ENCODE data around the gene PLD3. TPM values are rescaled to one million over a fixed set of nuclear protein-coding genes. Genes with fewer than 3 reads are reported as not detected.
A peak's percentile ranks its signal among the peaks of the same experiment; 100 is the strongest.

Gene PLD3, protein sequence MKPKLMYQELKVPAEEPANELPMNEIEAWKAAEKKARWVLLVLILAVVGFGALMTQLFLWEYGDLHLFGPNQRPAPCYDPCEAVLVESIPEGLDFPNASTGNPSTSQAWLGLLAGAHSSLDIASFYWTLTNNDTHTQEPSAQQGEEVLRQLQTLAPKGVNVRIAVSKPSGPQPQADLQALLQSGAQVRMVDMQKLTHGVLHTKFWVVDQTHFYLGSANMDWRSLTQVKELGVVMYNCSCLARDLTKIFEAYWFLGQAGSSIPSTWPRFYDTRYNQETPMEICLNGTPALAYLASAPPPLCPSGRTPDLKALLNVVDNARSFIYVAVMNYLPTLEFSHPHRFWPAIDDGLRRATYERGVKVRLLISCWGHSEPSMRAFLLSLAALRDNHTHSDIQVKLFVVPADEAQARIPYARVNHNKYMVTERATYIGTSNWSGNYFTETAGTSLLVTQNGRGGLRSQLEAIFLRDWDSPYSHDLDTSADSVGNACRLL
- polyA plus RNA-seq (2013, experiment 1 of 2), result 175 TPM
- 166 TPM for polyA plus RNA-seq (2013, experiment 2 of 2)

DNA sequence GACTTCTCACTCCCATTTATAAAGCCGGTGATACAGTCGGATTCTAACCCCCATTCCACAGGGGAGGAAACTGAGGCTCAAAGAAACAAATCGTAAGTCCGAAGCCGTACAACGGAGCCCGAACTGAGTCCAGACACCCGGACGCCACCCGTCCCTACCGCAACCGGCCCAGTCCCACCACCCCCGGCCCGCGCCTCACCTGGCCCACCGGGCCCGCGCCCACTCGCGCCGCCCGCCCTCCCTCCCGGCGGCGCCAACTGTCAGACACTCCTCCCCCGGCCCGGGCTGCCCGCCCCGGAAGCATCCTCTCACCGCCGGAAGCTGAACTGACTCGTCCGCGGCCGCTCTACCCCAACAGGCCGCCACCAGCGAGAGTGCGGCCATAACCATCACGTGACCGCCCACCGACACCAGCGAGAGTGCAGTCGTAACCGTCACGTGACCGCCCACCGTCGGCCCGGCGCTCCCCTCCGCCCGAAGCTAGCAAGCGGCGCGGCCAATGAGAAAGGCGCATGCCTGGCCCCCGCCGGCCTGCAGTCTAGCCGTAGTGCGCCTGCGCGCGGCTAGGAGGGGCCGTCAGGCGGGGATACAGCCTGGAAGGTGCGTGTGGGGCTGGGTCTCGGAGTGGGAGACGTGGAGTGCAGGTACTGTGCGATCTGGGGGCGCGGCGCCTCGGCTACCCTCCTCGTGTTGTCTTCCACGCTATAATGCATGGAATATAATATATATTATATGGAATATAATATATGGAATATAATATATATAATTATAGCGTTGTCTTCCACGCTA lies at the start of gene PLD3, which contains the start of gene C19orf47:
PLD3 (plus strand) TSS at position 571 of the 789 bp plus-strand sequence. CDS start 17,789 bp downstream, outside the sequence.
C19orf47 (minus strand) TSS at position 273 of the 789 bp plus-strand sequence. CDS start 6,540 bp downstream, outside the sequence.
- Histone ChIP-seq H3K79me1 (ENCODE audit: low read depth, low read length) (peaks cover 3% of the 10 kb centered on the region), H3K18ac (ENCODE audit: low read length) (peak within 1 kb of the TSS; percentile 54), H2BK15ac (ENCODE audit: low read length) (no peak within 1 kb of the TSS), H3K4me1 (ENCODE audit: control insufficient read depth in 2 of 2, insufficient read depth in 1 of 2, low read depth in 1 of 2, low read length in 2 of 2) (peaks cover 5 to 8% of the 10 kb centered on the region in 2 donors), H3K23ac (ENCODE audit: low read depth, low read length, poor library complexity) (peak within 1 kb of the TSS; percentile 87), H3K4ac (ENCODE audit: low read length) (no peak within 1 kb of the TSS), H3K4me2 (ENCODE audit: insufficient read depth, low read length, poor library complexity, severe bottlenecking) (peak within 1 kb of the TSS; percentile 74), H4K91ac (ENCODE audit: low read depth, low read length, poor library complexity) (no peak within 1 kb of the TSS), H2AK5ac (ENCODE audit: low read depth, low read length) (no peak within 1 kb of the TSS), H2AFZ (ENCODE audit: low read length) (peak within 1 kb of the TSS; percentile 88), H3K36me3 (replicated peaks in 1 of 2; ENCODE audit: control insufficient read depth in 2 of 2, insufficient read depth in 2 of 2, low read length in 2 of 2) (peaks cover 0 to 7% of the 10 kb centered on the region in 2 donors), H2BK5ac (ENCODE audit: low read length) (no peak within 1 kb of the TSS), H3K4me3 (ENCODE audit: low read length in 2 of 2) (peak within 1 kb of the TSS; percentile 54 to 96), H3K27ac (replicated peaks; ENCODE audit: low read length) (no peak within 1 kb of the TSS), H3K9ac (ENCODE audit: low read depth, low read length, poor library complexity) (peak within 1 kb of the TSS; percentile 50), H2BK12ac (ENCODE audit: low read length) (no peak within 1 kb of the TSS), H2BK120ac (ENCODE audit: low read depth, low read length) (no peak within 1 kb of the TSS), H3K27me3 (ENCODE audit: control insufficient read depth in 3 of 3, insufficient read depth in 3 of 3, low read depth in 1 of 3, low read length in 3 of 3) (no peaks in the 10 kb centered on the region), H3K9me3 (replicated peaks in 1 of 2; ENCODE audit: control insufficient read depth in 2 of 2, insufficient read depth in 1 of 2, low read depth in 1 of 2, low read length in 2 of 2) (no peaks in the 10 kb centered on the region), H3K14ac (ENCODE audit: low read length) (no peak within 1 kb of the TSS), H4K8ac (ENCODE audit: low read depth, low read length) (no peak within 1 kb of the TSS)
- DNase-seq (ENCODE audit: low spot score), result peak; percentile 97
- no CpG with 5 or more reads among the region's 77 CpGs for WGBS, 2 donors (ENCODE audit: extremely low coverage in 2 of 2, insufficient read length in 2 of 2, insufficient replicate concordance in 1 of 2)

DNA sequence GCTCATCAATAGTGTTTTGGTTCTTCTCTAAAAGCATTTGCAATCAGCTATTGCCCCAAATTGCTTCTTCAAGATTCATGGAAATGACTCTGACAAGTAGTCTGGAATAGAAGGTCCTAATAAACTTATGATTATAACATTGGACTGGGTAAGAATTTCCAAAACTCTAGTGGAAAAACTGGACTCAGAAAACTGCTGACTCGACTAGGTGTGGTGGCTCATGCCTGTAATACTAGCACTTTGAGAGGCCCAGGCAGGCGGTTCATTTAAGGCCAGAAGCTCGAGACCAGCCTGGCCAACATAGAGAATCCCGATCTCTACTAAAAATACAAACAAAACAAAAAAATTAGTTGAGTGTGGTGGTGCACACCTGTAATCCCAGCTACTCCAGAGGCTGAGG lies 47.8 kb upstream of the PLD3 start:
- H3K9ac ChIP-seq (ENCODE audit: low read depth, low read length, poor library complexity), result no peak overlapping the region
- no peak overlapping the region for H4K8ac ChIP-seq (ENCODE audit: low read depth, low read length)
- DNase-seq (ENCODE audit: low spot score), result no peak

DNA sequence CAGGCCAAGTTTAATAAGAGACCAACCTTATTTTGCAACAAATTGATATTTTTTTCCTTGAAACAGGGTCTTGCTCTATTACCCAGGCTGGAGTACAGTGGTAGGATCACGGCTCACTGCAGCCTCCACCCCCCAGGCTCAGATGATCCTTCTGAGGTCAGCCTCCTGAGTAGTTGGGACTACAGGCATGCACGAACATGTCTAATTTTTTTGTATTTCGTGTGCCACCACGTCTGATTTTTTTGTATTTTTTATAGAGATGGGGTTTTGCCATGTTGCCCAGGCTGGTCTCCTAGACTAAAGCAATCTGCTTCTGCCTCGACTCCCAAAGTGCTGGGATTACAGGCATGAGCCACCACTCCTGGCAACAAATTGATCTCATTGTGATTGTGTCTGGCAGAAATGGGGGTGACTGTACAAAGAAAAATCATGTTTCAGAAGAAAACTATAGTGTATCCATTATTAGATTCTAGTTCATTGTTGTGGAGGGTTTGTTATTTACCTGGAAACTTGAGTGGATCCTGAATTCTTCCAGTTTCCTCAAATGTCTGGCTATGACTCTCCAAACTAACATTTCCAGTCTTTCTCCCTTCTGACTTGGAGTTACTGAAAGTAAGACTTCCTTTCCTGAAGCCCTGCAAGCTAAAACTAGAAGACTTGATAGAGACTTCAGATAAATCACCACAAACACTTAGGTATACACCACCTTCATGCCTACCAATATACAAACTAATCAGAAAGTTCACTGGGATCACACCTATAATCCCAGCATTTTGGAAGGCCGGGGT lies 46.1 kb upstream of the PLD3 start:
- H3K4me2 ChIP-seq (ENCODE audit: insufficient read depth, low read length, poor library complexity, severe bottlenecking), result no peak overlapping the region
- no peak overlapping the region for H4K8ac ChIP-seq (ENCODE audit: low read depth, low read length)
- H4K91ac ChIP-seq (ENCODE audit: low read depth, low read length, poor library complexity), result no peak overlapping the region
- no peak overlapping the region for H3K18ac ChIP-seq (ENCODE audit: low read length)
- no peak overlapping the region for H2BK5ac ChIP-seq (ENCODE audit: low read length)
- no peaks in the 10 kb centered on the region for H3K4me1 ChIP-seq (ENCODE audit: control insufficient read depth in 2 of 2, insufficient read depth in 1 of 2, low read depth in 1 of 2, low read length in 2 of 2)
- no peak overlapping the region for H3K27ac ChIP-seq (replicated peaks; ENCODE audit: low read length)
- H3K23ac ChIP-seq (ENCODE audit: low read depth, low read length, poor library complexity), result no peak overlapping the region
- H2BK15ac ChIP-seq (ENCODE audit: low read length), result no peak overlapping the region
- no peaks in the 10 kb centered on the region for H3K27me3 ChIP-seq (ENCODE audit: control insufficient read depth in 3 of 3, insufficient read depth in 3 of 3, low read depth in 1 of 3, low read length in 3 of 3)
- no peaks in the 10 kb centered on the region for H3K79me1 ChIP-seq (ENCODE audit: low read depth, low read length)
- H2BK12ac ChIP-seq (ENCODE audit: low read length), result no peak overlapping the region
- H3K4ac ChIP-seq (ENCODE audit: low read length), result no peak overlapping the region
- no peaks in the 10 kb centered on the region for H3K36me3 ChIP-seq (replicated peaks in 1 of 2; ENCODE audit: control insufficient read depth in 2 of 2, insufficient read depth in 2 of 2, low read length in 2 of 2)
- no peak overlapping the region for H2AFZ ChIP-seq (ENCODE audit: low read length)
- no peak for DNase-seq (ENCODE audit: low spot score)
- H3K9ac ChIP-seq (ENCODE audit: low read depth, low read length, poor library complexity), result no peak overlapping the region
- WGBS, 2 donors (ENCODE audit: extremely low coverage in 2 of 2, insufficient read length in 2 of 2, insufficient replicate concordance in 1 of 2), result no CpG with 5 or more reads among the region's 6 CpGs
- H2AK5ac ChIP-seq (ENCODE audit: low read depth, low read length), result no peak overlapping the region
- no peaks in the 10 kb centered on the region for H3K9me3 ChIP-seq (replicated peaks in 1 of 2; ENCODE audit: control insufficient read depth in 2 of 2, insufficient read depth in 1 of 2, low read depth in 1 of 2, low read length in 2 of 2)
- H2BK120ac ChIP-seq (ENCODE audit: low read depth, low read length), result no peak overlapping the region
- no peak overlapping the region for H3K14ac ChIP-seq (ENCODE audit: low read length)
- no peak overlapping the region for H3K4me3 ChIP-seq (ENCODE audit: low read length in 2 of 2)

More for the DNA sequence above, 47.8 kb upstream of the PLD3 start:
- no peak overlapping the region for H4K91ac ChIP-seq (ENCODE audit: low read depth, low read length, poor library complexity)
- no peak overlapping the region for H2BK120ac ChIP-seq (ENCODE audit: low read depth, low read length)
- no peak overlapping the region for H3K23ac ChIP-seq (ENCODE audit: low read depth, low read length, poor library complexity)
- no peak overlapping the region for H2AFZ ChIP-seq (ENCODE audit: low read length)
- H3K14ac ChIP-seq (ENCODE audit: low read length), result no peak overlapping the region
- no peak overlapping the region for H3K4ac ChIP-seq (ENCODE audit: low read length)
- no peak overlapping the region for H2BK15ac ChIP-seq (ENCODE audit: low read length)
- H3K27me3 ChIP-seq (ENCODE audit: control insufficient read depth in 3 of 3, insufficient read depth in 3 of 3, low read depth in 1 of 3, low read length in 3 of 3), result no peaks in the 10 kb centered on the region
- no peak overlapping the region for H2AK5ac ChIP-seq (ENCODE audit: low read depth, low read length)
- H3K36me3 ChIP-seq (replicated peaks in 1 of 2; ENCODE audit: control insufficient read depth in 2 of 2, insufficient read depth in 2 of 2, low read length in 2 of 2), result no peaks in the 10 kb centered on the region
- H3K4me1 ChIP-seq (ENCODE audit: control insufficient read depth in 2 of 2, insufficient read depth in 1 of 2, low read depth in 1 of 2, low read length in 2 of 2), result no peaks in the 10 kb centered on the region
- WGBS, 2 donors (ENCODE audit: extremely low coverage in 2 of 2, insufficient read length in 2 of 2, insufficient replicate concordance in 1 of 2), result no CpG with 5 or more reads among the region's 4 CpGs
- H3K4me2 ChIP-seq (ENCODE audit: insufficient read depth, low read length, poor library complexity, severe bottlenecking), result no peak overlapping the region
- no peak overlapping the region for H3K4me3 ChIP-seq (ENCODE audit: low read length in 2 of 2)
- no peak overlapping the region for H2BK5ac ChIP-seq (ENCODE audit: low read length)
- H3K79me1 ChIP-seq (ENCODE audit: low read depth, low read length), result no peaks in the 10 kb centered on the region
- no peak overlapping the region for H2BK12ac ChIP-seq (ENCODE audit: low read length)
- H3K18ac ChIP-seq (ENCODE audit: low read length), result no peak overlapping the region
- no peaks in the 10 kb centered on the region for H3K9me3 ChIP-seq (replicated peaks in 1 of 2; ENCODE audit: control insufficient read depth in 2 of 2, insufficient read depth in 1 of 2, low read depth in 1 of 2, low read length in 2 of 2)
- no peak overlapping the region for H3K27ac ChIP-seq (replicated peaks; ENCODE audit: low read length)
